Left cardiac atrium (tissue), 4 donors: ENCODE measurements around the gene TCF7L1. TPM values are rescaled to one million over a fixed set of nuclear protein-coding genes. Genes with fewer than 3 reads are reported as not detected.
A peak's percentile ranks its signal among the peaks of the same experiment; 100 is the strongest.
"Not testable (repeated sequence)": the region's sequence is repeated elsewhere in the genome, so short reads cannot be mapped to it uniquely, and the experiment has no call there.

ENCODE experiments used
- ATAC-seq, 2 donors: fragments of 200-7000 bp; cut with Tn5 transposase; one replicate each; pipeline ENCODE4 v1.9.1; 2020; ENCODE audit warnings: mild to moderate bottlenecking in 2 of 2, moderate library complexity in 2 of 2
- DNase-seq: peaks from one replicate; pipeline ENCODE4 v3.0.0-alpha.2; 2020
- intact Hi-C, 2 donors: fragments of 100-400 bp; cut with DNase I; formaldehyde crosslinking; loops; one replicate each; pipeline versions ENCODE4 v1.14.1 to v1.15.1; 2022 to 2023
- total RNA-seq, 2 donors: library from RNA; stranded (reverse); fragmentation: NEBNext Ultra II Directional; extraction: Animal tissue kit (Norgen Biotek cat#: 25700); gene quantifications; one replicate each; pipeline ENCODE4 v1.2.1, GENCODE V29; 2021
- donor health status: DM: no; HTN: yes; CAD: no.
- donor health status: DM: no; HTN: yes; CAD: no; lungs with severe emphysema.
- donor health status: DM: yes; HTN: yes; CAD: no.
- donor health status: Dilated cardiomyopathy.

The TCF7L1 gene
- total RNA-seq, 2 donors from 2014 or later, result 17.1 to 17.3 TPM

DNA sequence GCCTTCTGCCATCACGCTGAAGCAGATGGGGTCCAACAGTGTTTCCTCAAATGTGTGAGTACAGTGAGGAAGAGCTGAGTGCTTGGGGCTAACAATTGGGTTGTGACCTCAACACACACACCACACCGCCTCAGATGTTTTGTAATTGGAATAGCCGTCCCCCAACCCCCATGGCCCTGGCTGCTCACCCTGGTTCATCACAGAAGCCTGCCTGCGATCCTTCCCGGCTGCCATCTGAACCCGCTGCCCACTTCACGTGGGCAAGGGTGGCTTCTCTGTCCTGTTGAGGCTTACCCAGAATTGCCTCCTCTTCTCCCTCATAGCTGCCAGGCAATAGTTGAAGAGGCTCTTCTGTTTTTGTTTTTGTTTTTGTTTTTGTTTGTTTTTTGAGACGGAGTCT is 150.4 kb downstream of the TCF7L1 start:
- intact Hi-C loops, result loop anchor here in 1 of 2 donors (2.0 kb wide), 1 partner anchor 151 kb away; the partner anchor contains the start of gene TCF7L1
- ATAC-seq, result no peak

GRCh38 chr2:85286918-85287317 is 153.7 kb downstream of the TCF7L1 start:
- DNase-seq, result no peak
- no peak for ATAC-seq
- intact Hi-C loops, result loop anchor here in 1 of 2 donors (5.0 kb wide), 1 partner anchor 215 kb away; no protein-coding TSS in a partner anchor

More for the DNA sequence above, 150.4 kb downstream of the TCF7L1 start:
- DNase-seq, result no peak

DNA sequence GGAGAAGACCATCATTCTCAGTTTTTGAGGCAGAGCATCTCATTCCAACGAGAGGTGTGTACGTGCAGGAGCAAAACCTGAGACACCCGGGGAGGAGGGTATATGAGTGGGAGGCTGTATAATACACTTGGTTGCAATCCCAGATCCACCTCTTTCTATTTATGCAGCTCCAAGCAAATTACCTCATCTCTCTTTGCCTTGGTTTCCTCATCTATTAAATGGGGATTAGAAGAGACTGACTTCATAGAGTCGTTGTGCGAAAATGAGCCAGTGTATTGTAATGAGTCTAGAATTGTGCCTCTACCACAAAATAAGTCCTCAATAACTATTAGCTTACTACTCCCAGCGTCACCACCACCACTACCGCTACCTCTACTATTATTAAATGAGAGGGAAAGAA is 154.5 kb downstream of the TCF7L1 start:
- intact Hi-C loops, result loop anchor here in 1 of 2 donors (5.0 kb wide), 1 partner anchor 215 kb away; no protein-coding TSS in a partner anchor
- no peak for ATAC-seq
- DNase-seq, result no peak

DNA sequence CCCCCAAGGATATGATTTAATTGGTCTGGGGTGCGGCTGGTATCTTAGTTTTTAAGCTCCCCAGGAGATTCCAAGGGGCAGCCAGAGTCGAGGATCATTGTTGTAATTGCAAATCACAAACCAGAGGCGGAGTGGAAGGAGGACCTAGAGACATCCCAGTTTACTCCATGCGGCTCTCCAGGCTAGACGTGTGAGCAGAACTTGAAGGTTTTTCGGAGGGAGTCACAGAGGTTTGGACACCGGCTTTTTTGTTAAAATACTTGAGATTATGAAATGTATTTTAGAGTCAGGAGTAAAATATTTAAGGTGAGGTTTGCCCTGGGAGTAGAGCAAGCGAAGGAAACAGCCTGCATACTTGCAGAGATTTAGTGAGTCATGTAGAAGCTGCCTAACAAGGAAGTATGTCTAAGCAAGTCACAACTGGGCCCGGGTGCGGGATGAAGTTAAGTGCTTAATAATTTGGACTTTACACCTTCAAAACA is 155.1 kb downstream of the TCF7L1 start:
- intact Hi-C loops, result loop anchor here in 1 of 2 donors (5.0 kb wide), 1 partner anchor 216 kb away; no protein-coding TSS in a partner anchor
- DNase-seq (no peak), ATAC-seq (no peak)

DNA sequence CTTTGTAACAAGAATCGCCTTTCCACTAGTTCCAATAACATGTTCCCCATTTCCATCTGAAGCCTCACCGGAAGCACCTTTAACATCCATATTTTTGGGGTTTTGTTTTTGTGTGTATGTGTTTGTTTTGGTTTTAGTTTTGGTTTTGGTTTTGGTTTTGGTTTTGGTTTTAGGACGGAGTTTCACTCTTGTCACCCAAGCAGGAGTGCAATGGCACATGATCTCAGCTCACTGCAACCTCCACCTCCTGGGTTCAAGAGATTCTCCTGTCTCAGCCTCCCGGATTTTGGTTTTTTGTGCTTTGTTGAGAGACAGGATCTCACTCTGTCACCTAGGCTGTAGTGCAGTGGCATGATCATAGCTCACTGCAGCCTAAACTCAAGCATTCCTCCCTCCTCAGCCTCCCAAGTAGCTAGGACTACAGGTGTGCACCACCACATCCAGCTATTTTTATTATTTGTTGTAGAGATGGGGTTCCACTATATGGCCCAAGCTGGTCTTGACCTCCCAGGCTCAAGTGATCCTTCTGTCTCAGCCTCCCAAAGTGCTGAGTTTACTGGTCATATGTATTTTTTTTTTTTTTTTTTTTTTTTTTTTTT is 158.3 kb downstream of the TCF7L1 start:
- intact Hi-C loops, result no loop called here
- no peak for ATAC-seq
- no peak for DNase-seq

- intact Hi-C loops, result no loop called here
- DNase-seq, result no peak
- peak; percentile 27 to 63 for ATAC-seq
Measured at GRCh38 chr2:85302121-85302520, 168.9 kb downstream of the TCF7L1 start.

DNA sequence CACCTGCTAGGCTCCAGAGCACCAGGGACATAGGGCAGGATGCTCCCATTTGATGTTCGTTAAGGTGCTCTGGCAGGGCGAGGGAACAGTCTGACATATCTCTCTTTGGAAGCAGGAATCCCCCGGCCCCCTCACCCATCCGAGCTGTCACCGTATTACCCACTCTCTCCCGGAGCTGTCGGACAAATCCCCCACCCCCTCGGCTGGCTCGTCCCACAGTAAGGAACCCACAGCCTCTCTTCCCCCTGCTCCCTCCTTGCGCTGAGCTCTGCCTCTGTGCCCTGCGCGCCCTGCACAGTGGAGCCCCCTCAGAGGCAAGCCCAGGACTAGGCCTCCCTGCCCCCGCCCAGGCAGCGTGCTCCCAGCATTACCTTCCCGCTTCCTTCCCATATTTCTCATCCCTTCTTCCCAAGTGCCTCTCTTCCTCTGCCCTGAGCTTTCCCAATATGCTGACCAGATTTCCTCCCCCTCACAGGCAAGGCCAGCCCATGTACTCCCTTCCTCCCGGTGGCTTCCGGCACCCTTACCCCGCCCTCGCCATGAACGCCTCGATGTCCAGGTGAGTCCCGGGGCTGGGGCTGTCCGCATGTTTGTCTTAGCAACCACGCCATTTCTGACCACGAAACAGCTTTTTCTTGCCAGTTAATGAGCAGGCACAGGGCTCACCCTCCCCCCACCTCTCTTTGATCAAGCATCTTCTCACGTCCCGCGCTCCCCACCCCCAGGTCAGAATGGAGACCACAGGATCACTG is 170.8 kb downstream of the TCF7L1 start:
- intact Hi-C loops, result no loop called here
- ATAC-seq, result no peak
- DNase-seq, result no peak

GRCh38 chr2:85307527-85307897 is 174.3 kb downstream of the TCF7L1 start:
- DNase-seq, result no peak
- intact Hi-C loops, result no loop called here
- ATAC-seq, result no peak

DNA sequence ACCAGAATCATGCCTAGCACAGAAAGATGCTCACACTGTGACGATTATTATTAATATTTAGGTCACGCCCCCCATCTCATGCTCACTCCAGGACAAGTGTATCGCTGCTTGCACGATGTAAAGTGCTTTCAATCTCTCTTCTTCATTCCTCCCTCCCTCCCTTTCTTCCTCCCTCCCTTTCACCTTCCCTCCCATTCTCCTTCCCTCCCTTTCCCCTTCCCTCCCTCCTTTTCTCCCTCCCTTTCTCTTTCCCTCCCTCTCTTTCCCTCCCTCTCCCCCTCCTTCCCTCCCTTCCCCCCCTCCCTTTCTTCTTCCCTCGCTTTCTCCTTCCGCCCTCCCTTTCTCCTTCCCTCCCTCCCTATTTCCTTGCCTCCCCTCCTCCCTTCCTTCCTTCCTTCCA is 175.0 kb downstream of the TCF7L1 start:
- intact Hi-C loops, result no loop called here
- no peak for ATAC-seq
- DNase-seq, result no peak

GRCh38 chr2:85308896-85309555 is 175.8 kb downstream of the TCF7L1 start:
- ATAC-seq (peak; percentile 67 to 74), DNase-seq (peak; percentile 74)
- intact Hi-C loops, result no loop called here

DNA sequence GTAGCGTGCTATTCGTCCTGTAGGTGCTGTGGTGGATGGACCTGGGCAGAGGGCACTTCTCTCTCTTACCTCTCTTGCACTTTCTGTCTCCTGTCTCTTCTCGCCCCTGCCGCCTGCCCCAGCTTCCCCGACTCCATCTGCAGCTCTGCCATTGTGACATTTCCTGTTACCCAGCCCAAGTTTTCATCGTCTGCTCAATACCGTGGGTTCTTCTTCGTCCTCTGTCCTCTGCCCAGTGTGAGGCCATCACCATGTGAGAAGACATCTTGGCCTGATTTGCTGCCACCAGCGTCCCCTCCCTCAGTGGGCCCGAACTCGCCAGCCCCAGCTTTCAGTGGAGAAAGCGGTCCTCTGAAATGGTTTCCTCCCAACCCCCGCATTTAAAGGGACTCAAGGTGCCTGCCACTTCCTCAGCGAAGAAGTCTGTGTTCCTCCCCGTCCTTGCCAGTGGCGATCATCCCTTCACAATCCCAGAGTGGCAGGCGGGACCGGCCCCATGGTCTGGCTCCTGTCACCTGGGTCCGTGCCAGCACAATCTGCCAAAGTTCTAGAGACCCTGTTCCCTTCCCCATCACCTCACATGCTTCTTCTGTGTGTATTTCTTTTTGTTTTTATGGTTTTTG is 176.6 kb downstream of the TCF7L1 start:
- intact Hi-C loops, result no loop called here
- no peak for DNase-seq
- no peak for ATAC-seq

- no peak for ATAC-seq
- no peak for DNase-seq
- intact Hi-C loops, result no loop called here
Measured at GRCh38 chr2:85310330-85310729, 177.1 kb downstream of the TCF7L1 start.

- intact Hi-C loops, result no loop called here
- ATAC-seq, result peak in 1 of 2 donors; percentile 73
- no peak for DNase-seq
Measured at GRCh38 chr2:85312404-85312803, 179.2 kb downstream of the TCF7L1 start.

GRCh38 chr2:85314884-85315242 is 181.7 kb downstream of the TCF7L1 start:
- ATAC-seq (no peak), DNase-seq (no peak)
- intact Hi-C loops, result no loop called here

DNA sequence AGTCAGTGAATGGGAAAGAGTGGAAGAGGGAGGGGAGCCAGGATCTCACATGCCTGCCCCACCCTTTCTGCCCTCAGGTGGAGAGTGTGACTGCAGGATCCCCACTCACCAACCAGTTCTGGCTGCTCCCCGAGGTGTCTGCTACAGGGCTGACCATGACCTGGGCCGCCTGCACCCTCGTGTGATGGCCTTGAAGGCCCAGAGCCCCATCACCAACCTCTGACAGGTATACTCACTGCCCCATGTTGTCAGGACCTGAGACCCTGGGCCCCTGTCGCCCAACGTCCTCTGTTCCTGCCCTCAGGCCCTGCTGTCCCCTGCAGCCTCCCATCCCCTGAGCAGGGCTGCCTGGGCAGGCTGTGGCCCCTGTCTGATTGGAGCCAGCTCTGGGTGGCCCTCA is 182.7 kb downstream of the TCF7L1 start:
- intact Hi-C loops, result not testable (repeated sequence)

DNA sequence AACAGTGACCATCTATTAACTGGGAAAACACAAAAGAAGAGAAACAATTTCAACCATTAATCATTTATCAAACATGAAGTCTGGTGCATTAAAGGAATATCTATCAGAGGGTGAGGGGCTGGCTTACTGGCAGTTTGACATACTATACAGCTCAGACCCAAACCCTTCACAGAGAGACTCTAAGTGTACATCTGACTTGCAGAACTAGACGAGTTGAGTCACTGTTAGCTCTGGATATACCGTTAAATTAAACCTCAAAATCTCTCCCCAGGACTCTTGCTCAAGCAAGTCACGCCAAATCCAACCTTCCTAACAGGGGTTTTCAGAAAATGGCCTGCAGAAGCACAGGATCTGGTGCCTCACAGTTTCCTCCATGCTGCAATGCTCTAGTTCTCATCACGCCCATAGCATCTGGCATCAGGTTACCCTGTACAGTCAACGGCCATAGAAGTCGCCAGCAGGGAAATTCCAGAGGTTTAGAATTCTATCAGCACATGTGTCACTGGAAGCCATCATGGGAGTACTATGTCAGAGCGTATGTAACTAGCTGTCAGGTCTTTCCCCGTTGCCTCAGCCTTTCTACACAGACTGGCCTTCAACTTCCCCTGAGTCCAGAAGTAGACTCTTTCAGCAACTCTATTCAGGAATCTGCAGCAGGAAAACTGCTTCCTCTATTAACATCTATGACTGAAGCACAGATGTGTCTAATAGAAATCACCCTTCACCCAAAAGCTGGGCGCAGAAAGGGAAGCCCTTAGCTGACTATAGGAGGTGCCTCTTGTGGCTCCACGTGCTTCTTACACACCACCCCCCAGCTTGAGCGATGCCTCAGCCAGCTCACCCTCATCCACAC is 185.3 kb downstream of the TCF7L1 start:
- no peak for DNase-seq
- intact Hi-C loops, result no loop called here
- peak; percentile 27 to 28 for ATAC-seq

More for the DNA sequence above, 182.7 kb downstream of the TCF7L1 start:
- DNase-seq, ATAC-seq: not testable (repeated sequence)

DNA sequence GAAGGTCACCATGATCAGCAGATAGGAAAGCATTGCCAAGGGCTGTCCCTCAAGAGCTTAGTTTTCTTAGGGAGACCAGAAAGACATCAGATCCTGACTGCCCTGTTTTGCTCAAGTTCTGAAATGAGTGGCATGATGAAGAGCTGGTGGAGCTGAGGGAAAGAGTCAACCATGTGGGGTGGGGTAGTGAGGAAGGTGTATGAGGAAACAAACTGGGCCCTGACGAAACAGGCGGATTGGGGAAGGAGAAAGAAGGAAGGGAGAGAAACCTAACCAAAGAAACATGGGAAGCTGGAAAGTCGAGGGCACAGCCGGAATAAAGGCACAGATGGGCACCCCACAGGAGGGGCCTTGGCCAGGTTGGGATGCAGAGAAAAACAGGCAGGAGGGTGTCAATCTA is 186.6 kb downstream of the TCF7L1 start:
- ATAC-seq (no peak), DNase-seq (no peak)
- intact Hi-C loops, result no loop called here

GRCh38 chr2:85323351-85323987 is 190.3 kb downstream of the TCF7L1 start:
- no peak for DNase-seq
- intact Hi-C loops, result no loop called here
- no peak for ATAC-seq
